ENCODE results near the gene CHST15. TPM values are rescaled to one million over a fixed set of nuclear protein-coding genes. Genes with fewer than 3 reads are reported as not detected.

Gene CHST15
- total and polyA plus RNA-seq, 2 of the 13 experiments (the other 11 are each of a cell fraction or from before 2014, with no cell fraction given) = 1.4 to 94.7 TPM

DNA sequence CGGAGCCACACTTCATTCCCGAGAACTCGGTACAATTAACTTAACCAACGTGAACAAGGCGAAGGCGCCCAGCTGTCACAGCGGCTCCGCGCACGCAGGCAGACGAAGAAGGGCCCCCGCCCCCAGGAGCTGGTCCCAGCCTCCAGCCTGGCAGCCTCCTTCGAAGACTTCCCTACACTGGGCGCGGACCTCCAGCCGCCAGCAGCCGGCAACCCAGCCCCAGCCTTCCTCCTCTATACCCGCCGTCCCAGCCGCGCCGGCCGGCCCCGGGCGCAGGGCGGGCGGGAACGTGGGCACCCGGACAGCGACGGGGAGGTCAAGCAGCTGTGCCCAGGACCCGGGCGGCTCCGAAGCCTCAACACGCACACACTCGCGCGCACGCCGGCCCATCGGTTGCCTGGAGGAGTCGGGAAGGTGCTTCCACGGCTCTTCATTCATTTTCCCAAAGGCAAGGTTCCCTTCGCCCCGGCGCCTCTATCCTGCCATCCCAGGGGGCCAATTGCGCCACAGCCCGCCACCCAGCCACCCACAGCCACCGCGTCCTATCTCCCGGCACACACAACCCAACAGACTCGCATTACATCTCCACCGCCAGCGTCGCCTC is 1.6 kb downstream of the CHST15 start (continued):
- no peak for TF ChIP-seq GPN1 (CRISPR knock-in tag; IDR thresholded peaks at IDR 0.05; ENCODE audit: borderline replicate concordance)
- no peak for TF ChIP-seq ZNF878 (CRISPR knock-in tag; IDR thresholded peaks at IDR 0.05)
- no peak for TF ChIP-seq ZNF737 (CRISPR knock-in tag; IDR thresholded peaks at IDR 0.05; ENCODE audit: borderline replicate concordance)
- TF ChIP-seq CENPBD1 (CRISPR knock-in tag; IDR thresholded peaks at IDR 0.05; ENCODE audit: borderline replicate concordance, low read depth) = no peak
- TF ChIP-seq ZNF792 (CRISPR knock-in tag; IDR thresholded peaks at IDR 0.05) = no peak
- no peak for TF ChIP-seq RNF2 (conservative IDR thresholded peaks at IDR 0.05; ENCODE audit: low read depth)
- 0 out of 2 replicates have a peak, but pooled peaks have one; percentile 29 for TF ChIP-seq ZBTB38 (CRISPR knock-in tag; IDR thresholded peaks at IDR 0.05)
- no peak for TF ChIP-seq RFX1 (IDR thresholded peaks at IDR 0.05)
- TF ChIP-seq ZNF589 (CRISPR knock-in tag; conservative IDR thresholded peaks at IDR 0.05) = no peak
- TF ChIP-seq ZNF180 (CRISPR knock-in tag; IDR thresholded peaks at IDR 0.05; ENCODE audit: borderline replicate concordance, low read depth) = no peak
- no peak for TF ChIP-seq PATZ1 (CRISPR knock-in tag; IDR thresholded peaks at IDR 0.05)
- no peak for TF ChIP-seq USF2 (IDR thresholded peaks at IDR 0.05; ENCODE audit: low read depth, low read length)
- no peak for TF ChIP-seq USF2 (CRISPR knock-in tag; IDR thresholded peaks at IDR 0.05; ENCODE audit: borderline replicate concordance)
- TF ChIP-seq ZNF644 (CRISPR knock-in tag; IDR thresholded peaks at IDR 0.05; ENCODE audit: low read depth) = no peak
- TF ChIP-seq ZNF317 (CRISPR knock-in tag; IDR thresholded peaks at IDR 0.05) = no peak
- no peak for TF ChIP-seq ZFP41 (CRISPR knock-in tag; IDR thresholded peaks at IDR 0.05; ENCODE audit: borderline replicate concordance)
- TF ChIP-seq, protein P1, sequence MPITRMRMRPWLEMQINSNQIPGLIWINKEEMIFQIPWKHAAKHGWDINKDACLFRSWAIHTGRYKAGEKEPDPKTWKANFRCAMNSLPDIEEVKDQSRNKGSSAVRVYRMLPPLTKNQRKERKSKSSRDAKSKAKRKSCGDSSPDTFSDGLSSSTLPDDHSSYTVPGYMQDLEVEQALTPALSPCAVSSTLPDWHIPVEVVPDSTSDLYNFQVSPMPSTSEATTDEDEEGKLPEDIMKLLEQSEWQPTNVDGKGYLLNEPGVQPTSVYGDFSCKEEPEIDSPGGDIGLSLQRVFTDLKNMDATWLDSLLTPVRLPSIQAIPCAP (CRISPR knock-in tag; IDR thresholded peaks at IDR 0.05; ENCODE audit: low read depth) = no peak
- no peak for TF ChIP-seq ZNF607 (CRISPR knock-in tag; IDR thresholded peaks at IDR 0.05; ENCODE audit: borderline replicate concordance)
- no peak for TF ChIP-seq RFX5 (IDR thresholded peaks at IDR 0.05; ENCODE audit: low read depth, low read length)
- TF ChIP-seq, protein P2, sequence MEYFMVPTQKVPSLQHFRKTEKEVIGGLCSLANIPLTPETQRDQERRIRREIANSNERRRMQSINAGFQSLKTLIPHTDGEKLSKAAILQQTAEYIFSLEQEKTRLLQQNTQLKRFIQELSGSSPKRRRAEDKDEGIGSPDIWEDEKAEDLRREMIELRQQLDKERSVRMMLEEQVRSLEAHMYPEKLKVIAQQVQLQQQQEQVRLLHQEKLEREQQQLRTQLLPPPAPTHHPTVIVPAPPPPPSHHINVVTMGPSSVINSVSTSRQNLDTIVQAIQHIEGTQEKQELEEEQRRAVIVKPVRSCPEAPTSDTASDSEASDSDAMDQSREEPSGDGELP (IDR thresholded peaks at IDR 0.05; ENCODE audit: borderline replicate concordance, low read depth) = no peak
- no peak for TF ChIP-seq ZBTB14 (CRISPR knock-in tag; IDR thresholded peaks at IDR 0.05)
- TF ChIP-seq ZNF775 (CRISPR knock-in tag; IDR thresholded peaks at IDR 0.05; ENCODE audit: borderline replicate concordance) = no peak
- no peak for TF ChIP-seq MYC (CRISPR knock-in tag; IDR thresholded peaks at IDR 0.05; ENCODE audit: borderline replicate concordance)

All from HepG2 (cell line).